ENCODE results near the gene TRIM17. TPM values are rescaled to one million over a fixed set of nuclear protein-coding genes. Genes with fewer than 3 reads are reported as not detected.

The TRIM17 gene
- total and polyA plus RNA-seq, 9 of the 15 experiments (the other 6 are each of a cell fraction or from before 2014, with no cell fraction given) = not detected

DNA sequence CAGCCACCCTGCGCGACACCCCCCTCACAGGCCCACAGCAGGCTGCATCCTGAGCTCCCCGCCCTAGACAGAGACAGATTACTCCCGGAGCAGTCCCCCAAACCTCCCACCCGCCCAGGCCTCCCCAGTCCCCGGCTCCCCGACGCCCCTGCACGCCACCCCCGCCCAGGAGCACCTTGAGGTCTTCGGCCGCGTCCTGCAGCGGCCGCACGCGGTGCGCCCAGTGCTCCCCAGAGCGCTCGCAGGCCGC lies 10.8 kb downstream of the TRIM17 start (continued):
- TF ChIP-seq, protein P1, sequence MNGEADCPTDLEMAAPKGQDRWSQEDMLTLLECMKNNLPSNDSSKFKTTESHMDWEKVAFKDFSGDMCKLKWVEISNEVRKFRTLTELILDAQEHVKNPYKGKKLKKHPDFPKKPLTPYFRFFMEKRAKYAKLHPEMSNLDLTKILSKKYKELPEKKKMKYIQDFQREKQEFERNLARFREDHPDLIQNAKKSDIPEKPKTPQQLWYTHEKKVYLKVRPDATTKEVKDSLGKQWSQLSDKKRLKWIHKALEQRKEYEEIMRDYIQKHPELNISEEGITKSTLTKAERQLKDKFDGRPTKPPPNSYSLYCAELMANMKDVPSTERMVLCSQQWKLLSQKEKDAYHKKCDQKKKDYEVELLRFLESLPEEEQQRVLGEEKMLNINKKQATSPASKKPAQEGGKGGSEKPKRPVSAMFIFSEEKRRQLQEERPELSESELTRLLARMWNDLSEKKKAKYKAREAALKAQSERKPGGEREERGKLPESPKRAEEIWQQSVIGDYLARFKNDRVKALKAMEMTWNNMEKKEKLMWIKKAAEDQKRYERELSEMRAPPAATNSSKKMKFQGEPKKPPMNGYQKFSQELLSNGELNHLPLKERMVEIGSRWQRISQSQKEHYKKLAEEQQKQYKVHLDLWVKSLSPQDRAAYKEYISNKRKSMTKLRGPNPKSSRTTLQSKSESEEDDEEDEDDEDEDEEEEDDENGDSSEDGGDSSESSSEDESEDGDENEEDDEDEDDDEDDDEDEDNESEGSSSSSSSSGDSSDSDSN (IDR thresholded peaks at IDR 0.05; ENCODE audit: borderline replicate concordance in 1 of 2, low read depth in 2 of 2, low read length in 2 of 2) = peak in 1 of 2 experiments; percentile 86; a peak in 2 of 4 replicates
- TF ChIP-seq SAFB2 (IDR thresholded peaks at IDR 0.05; ENCODE audit: borderline replicate concordance, low read depth, low read length, severe bottlenecking) = no peak
- TF ChIP-seq ZKSCAN3 (CRISPR knock-in tag; IDR thresholded peaks at IDR 0.05) = no peak
- TF ChIP-seq MYC (IDR thresholded peaks at IDR 0.05; ENCODE audit: low read depth, low read length) = peak; percentile 81
- no peak for TF ChIP-seq MYC (CRISPR knock-in tag; IDR thresholded peaks at IDR 0.05; ENCODE audit: borderline replicate concordance, low read depth)
- no peak for TF ChIP-seq DIDO1 (tag; IDR thresholded peaks at IDR 0.05; ENCODE audit: low read depth)
- no peak for TF ChIP-seq ZNF436 (CRISPR knock-in tag; IDR thresholded peaks at IDR 0.05)

DNA sequence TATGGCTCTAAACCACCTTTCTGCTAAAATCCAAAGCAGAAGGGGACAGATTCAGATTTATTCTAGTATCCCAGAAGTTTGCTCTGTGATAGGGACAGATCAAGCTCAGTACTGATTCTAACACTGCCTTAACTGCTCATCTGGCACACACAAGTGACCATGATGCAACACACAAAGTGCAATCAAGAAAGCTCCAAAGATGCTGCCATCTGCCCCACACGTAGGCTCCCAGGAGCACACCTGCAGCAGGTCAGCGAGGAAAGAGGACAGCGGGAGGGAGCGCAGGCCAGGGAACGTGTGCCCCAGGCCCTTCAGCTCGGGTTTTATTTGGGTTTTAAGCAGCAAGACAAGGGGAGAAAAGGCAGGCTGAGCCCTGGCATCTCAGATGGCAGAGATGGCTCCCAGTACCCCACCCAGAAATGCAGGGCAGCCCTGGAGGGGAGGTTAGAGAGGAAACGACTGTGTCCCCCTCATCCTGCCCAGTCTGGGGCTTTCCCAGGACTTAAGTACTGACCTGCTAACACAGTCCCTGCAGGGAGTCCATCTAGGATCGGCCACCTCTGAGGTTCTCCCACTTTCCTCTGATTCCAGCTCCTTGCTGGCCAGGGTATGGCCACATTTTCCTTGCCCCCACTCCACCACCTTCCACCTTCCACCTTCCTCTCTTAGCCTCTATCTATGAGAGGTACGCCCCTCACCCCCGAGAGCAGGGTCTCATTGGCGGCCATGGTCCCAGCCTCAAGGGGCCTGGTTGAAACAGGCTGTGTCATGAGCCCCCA lies 11.3 kb downstream of the TRIM17 start:
- peak overlapping the region; percentile 96 for H3K27ac ChIP-seq (ENCODE audit: extremely low read depth, low read depth, low read length)
- peak; percentile 54 for FAIRE-seq
- no peak for ATAC-seq
- BruUV-seq (replicated peaks) = no TSS peak
- H2AFZ ChIP-seq (ENCODE audit: low read depth, low read length) = no peak overlapping the region
- ChIA-PET CTCF (ENCODE audit: low intra/inter-chr PET ratio) (no interaction called here), POLR2A (interaction anchor here (0.6 to 6.2 kb wide), 15 partner anchors 8 to 617 kb away, joined by 3 to 78 read pairs (median 3); a partner anchor contains a TSS)
- peaks cover 56% of the 10 kb centered on the region for H3K36me3 ChIP-seq (ENCODE audit: control insufficient read depth, insufficient read depth, low read length)
- peaks cover 76% of the 10 kb centered on the region for H3K79me2 ChIP-seq (ENCODE audit: control insufficient read depth, insufficient read depth, low read length)
- 0 out of 2 replicates have a peak, but pooled peaks cover 1% of the 10 kb centered on the region for H3K9me3 ChIP-seq (replicated peaks; ENCODE audit: control insufficient read depth, insufficient read depth, low read depth, low read length)
- intact Hi-C loops (cut with micrococcal nuclease) (no loop called here), in situ Hi-C loops (cut with MboI) (no loop called here)
- H3K4me1 ChIP-seq (replicated peaks in 1 of 2; ENCODE audit: control insufficient read depth in 2 of 2, insufficient read depth in 2 of 2, low read length in 2 of 2) = peaks cover 46 to 74% of the 10 kb centered on the region in 2 experiments
- peak overlapping the region; percentile 94 for H3K4me2 ChIP-seq (ENCODE audit: insufficient read depth, low read length)
- peak overlapping the region; percentile 100 for H3K4me3 ChIP-seq
- H3K27me3 ChIP-seq (ENCODE audit: control insufficient read depth in 2 of 2, insufficient read depth in 2 of 2, low read length in 2 of 2) = no peaks in the 10 kb centered on the region
- H4K20me1 ChIP-seq (replicated peaks; ENCODE audit: control insufficient read depth, insufficient read depth, low read length) = peaks cover 36% of the 10 kb centered on the region
- WGBS (ENCODE audit: insufficient coverage, low coverage, missing lambda C conversion rate) = 6% methylated on average over 11 of the region's 11 CpGs
- H3K9me1 ChIP-seq (ENCODE audit: control insufficient read depth, insufficient read depth, low read length) = peaks cover 17% of the 10 kb centered on the region
- H3K9ac ChIP-seq (ENCODE audit: insufficient read depth in 1 of 2, low read depth in 2 of 2, low read length in 2 of 2) = peak overlapping the region; percentile 95 to 97
- no peak for DNase-seq (ENCODE audit: extremely low read depth in 1 of 4, low spot score in 3 of 4)
- no peak for TF ChIP-seq SMARCA4 (IDR thresholded peaks at IDR 0.05)
- TF ChIP-seq HOXB6 (CRISPR knock-in tag; IDR thresholded peaks at IDR 0.05; ENCODE audit: borderline replicate concordance) = no peak
- TF ChIP-seq ZNF589 (CRISPR knock-in tag; IDR thresholded peaks at IDR 0.05; ENCODE audit: low read depth) = no peak
- no peak for TF ChIP-seq ZKSCAN8 (CRISPR knock-in tag; IDR thresholded peaks at IDR 0.05)
- TF ChIP-seq, protein P2, sequence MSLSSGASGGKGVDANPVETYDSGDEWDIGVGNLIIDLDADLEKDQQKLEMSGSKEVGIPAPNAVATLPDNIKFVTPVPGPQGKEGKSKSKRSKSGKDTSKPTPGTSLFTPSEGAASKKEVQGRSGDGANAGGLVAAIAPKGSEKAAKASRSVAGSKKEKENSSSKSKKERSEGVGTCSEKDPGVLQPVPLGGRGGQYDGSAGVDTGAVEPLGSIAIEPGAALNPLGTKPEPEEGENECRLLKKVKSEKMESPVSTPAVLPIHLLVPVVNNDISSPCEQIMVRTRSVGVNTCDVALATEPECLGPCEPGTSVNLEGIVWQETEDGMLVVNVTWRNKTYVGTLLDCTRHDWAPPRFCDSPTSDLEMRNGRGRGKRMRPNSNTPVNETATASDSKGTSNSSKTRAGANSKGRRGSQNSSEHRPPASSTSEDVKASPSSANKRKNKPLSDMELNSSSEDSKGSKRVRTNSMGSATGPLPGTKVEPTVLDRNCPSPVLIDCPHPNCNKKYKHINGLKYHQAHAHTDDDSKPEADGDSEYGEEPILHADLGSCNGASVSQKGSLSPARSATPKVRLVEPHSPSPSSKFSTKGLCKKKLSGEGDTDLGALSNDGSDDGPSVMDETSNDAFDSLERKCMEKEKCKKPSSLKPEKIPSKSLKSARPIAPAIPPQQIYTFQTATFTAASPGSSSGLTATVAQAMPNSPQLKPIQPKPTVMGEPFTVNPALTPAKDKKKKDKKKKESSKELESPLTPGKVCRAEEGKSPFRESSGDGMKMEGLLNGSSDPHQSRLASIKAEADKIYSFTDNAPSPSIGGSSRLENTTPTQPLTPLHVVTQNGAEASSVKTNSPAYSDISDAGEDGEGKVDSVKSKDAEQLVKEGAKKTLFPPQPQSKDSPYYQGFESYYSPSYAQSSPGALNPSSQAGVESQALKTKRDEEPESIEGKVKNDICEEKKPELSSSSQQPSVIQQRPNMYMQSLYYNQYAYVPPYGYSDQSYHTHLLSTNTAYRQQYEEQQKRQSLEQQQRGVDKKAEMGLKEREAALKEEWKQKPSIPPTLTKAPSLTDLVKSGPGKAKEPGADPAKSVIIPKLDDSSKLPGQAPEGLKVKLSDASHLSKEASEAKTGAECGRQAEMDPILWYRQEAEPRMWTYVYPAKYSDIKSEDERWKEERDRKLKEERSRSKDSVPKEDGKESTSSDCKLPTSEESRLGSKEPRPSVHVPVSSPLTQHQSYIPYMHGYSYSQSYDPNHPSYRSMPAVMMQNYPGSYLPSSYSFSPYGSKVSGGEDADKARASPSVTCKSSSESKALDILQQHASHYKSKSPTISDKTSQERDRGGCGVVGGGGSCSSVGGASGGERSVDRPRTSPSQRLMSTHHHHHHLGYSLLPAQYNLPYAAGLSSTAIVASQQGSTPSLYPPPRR (CRISPR knock-in tag; IDR thresholded peaks at IDR 0.05; ENCODE audit: borderline replicate concordance) = no peak; the same call in 1 of the 2 replicates
- TF ChIP-seq, protein P3, sequence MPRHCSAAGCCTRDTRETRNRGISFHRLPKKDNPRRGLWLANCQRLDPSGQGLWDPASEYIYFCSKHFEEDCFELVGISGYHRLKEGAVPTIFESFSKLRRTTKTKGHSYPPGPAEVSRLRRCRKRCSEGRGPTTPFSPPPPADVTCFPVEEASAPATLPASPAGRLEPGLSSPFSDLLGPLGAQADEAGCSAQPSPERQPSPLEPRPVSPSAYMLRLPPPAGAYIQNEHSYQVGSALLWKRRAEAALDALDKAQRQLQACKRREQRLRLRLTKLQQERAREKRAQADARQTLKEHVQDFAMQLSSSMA (CRISPR knock-in tag; IDR thresholded peaks at IDR 0.05) = no peak

Measured in K562 (cell line).